GM12892 (cell line): ENCODE results near the gene MTERF4.

ENCODE experiments used
- POLR2A ChIP-seq: IDR thresholded peaks from 2 replicates; pipeline ENCODE4 v1.6.1; 2011; ENCODE audit warnings: low read depth, low read length, control low read depth
- TAF1 ChIP-seq: IDR thresholded peaks from 2 replicates; pipeline ENCODE4 v1.6.1; 2011; ENCODE audit warnings: low read depth, mild to moderate bottlenecking, control low read depth, low read length, borderline replicate concordance

- TF ChIP-seq POLR2A = peak; percentile 79; the same call in 1 of the 2 replicates
- peak; percentile 86 for TF ChIP-seq TAF1
These were observed at the start of gene MTERF4 for GRCh38 chr2:241102239-241102803.
